Fibroblast of lung (primary cell): Measurements from ENCODE around the gene GPC6. TPM values are rescaled to one million over a fixed set of nuclear protein-coding genes. Genes with fewer than 3 reads are reported as not detected.

ENCODE experiments used
- DNase-seq, 2 donors: peaks; one replicate each; pipeline versions ENCODE4 v3.0.0 to v3.0.0-alpha.2; 2010; ENCODE audit warnings: low read depth in 2 of 2
- H2AFZ ChIP-seq: 2 replicates; pipeline ENCODE4 v1.5.1; 2012; ENCODE audit warnings: low read length, control low read depth, inconsistent platforms
- H3K27ac ChIP-seq: 2 replicates; pipeline ENCODE4 v1.5.1; 2011; ENCODE audit warnings: low read length, control low read depth; ENCODE audit not compliant: insufficient read depth
- H3K27me3 ChIP-seq: 2 replicates; pipeline ENCODE4 v1.5.1; 2011; ENCODE audit warnings: mild to moderate bottlenecking, low read length; ENCODE audit not compliant: control insufficient read depth, insufficient read depth
- H3K36me3 ChIP-seq: 2 replicates; pipeline ENCODE4 v1.5.1; 2011; ENCODE audit warnings: low read length; ENCODE audit not compliant: control insufficient read depth, insufficient read depth
- H3K4me1 ChIP-seq: 2 replicates; pipeline ENCODE4 v1.5.1; 2011; ENCODE audit warnings: low read length; ENCODE audit not compliant: control insufficient read depth, insufficient read depth; ENCODE audit errors: extremely low read depth
- H3K4me2 ChIP-seq: 2 replicates; pipeline ENCODE4 v1.5.1; 2011; ENCODE audit warnings: low read length, control low read depth; ENCODE audit not compliant: insufficient read depth; ENCODE audit errors: extremely low read depth
- H3K4me3 ChIP-seq, 4 experiments: fragments of 200-600 bp in 1 of 4; sonication (generic) in 1 of 4; replicated peaks in 1 of 4; 2 replicates each; pipeline ENCODE4 v1.5.1; 2011 to 2016; ENCODE audit warnings: low read length in 4 of 4, low read depth in 3 of 4, mild to moderate bottlenecking in 3 of 4, control low read depth in 2 of 4, inconsistent platforms in 1 of 4, mixed read lengths in 1 of 4; ENCODE audit not compliant: insufficient read depth in 1 of 4; ENCODE audit errors: control extremely low read depth in 1 of 4
- H3K79me2 ChIP-seq: 2 replicates; pipeline ENCODE4 v1.5.1; 2012; ENCODE audit warnings: mild to moderate bottlenecking, low read length, inconsistent platforms; ENCODE audit not compliant: control insufficient read depth, insufficient read depth
- H3K9ac ChIP-seq: 2 replicates; pipeline ENCODE4 v1.5.1; 2011; ENCODE audit warnings: mild to moderate bottlenecking, low read length, control low read depth; ENCODE audit not compliant: insufficient read depth
- H3K9me3 ChIP-seq: 2 replicates; pipeline ENCODE4 v1.5.1; 2012; ENCODE audit warnings: low read depth, low read length; ENCODE audit not compliant: control insufficient read depth, insufficient read depth
- H4K20me1 ChIP-seq: 2 replicates; pipeline ENCODE4 v1.5.1; 2011; ENCODE audit warnings: low read length; ENCODE audit not compliant: control insufficient read depth, insufficient read depth; ENCODE audit errors: extremely low read depth
- EZH2 ChIP-seq: IDR thresholded peaks from 2 replicates; pipeline ENCODE4 v1.5.1; 2012; ENCODE audit warnings: low read length, control low read depth, mild to moderate bottlenecking; ENCODE audit errors: missing control alignments
- polyA plus RNA-seq, 2 donors: library from polyadenylated mRNA; depleted of rRNA in 1 of 2; stranded (reverse) in 1 of 2; unstranded in 1 of 2; fragments of >200 nt; gene quantifications; 2 replicates each; pipeline ENCODE4 v1.2.1, GENCODE V29; 2011 to 2012; ENCODE audit warnings: missing spikeins in 1 of 2
- total RNA-seq: library from RNA; depleted of rRNA; stranded (reverse); fragments of >200 nt; gene quantifications from 2 replicates; pipeline ENCODE4 v1.2.1, GENCODE V29; 2014
- TF ChIP-seq, protein P1 (sequence below), 2 donors: IDR thresholded peaks in 1 of 2; conservative IDR thresholded peaks in 1 of 2; 1 replicate in 1 of 2; 2 replicates in 1 of 2; pipeline ENCODE4 v1.5.1; 2011 to 2012; ENCODE audit warnings: low read length in 2 of 2, control low read depth in 1 of 2, inconsistent platforms in 1 of 2, low read depth in 1 of 2, mild to moderate bottlenecking in 1 of 2

Gene GPC6
- total and polyA plus RNA-seq, 2 donors (not counting 1 experiment from before 2014, with no cell fraction given) = 11.2 to 33.7 TPM

DNA sequence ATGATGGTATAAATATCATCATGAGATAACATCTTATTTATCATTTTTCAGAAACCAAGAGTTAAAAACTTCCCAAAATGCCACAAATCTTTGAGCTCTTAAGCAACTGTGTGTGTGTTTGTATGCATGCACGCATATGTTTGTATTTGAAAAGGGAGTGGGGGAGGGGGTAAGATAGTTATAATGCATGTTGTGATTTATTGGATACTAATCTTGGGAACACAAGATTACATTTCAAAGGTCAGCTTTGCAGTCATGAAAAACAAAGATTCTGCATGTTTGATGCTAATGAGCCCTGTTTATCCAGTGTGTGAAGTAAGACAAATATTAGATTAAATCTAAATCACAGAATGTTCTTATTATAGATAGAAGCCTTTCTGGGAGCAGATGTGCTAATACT lies 897.0 kb downstream of the GPC6 start:
- no peak overlapping the region for H3K4me3 ChIP-seq
- no peak overlapping the region for H3K9ac ChIP-seq
- H3K79me2 ChIP-seq = no peaks in the 10 kb centered on the region
- no peak overlapping the region for H3K4me2 ChIP-seq
- DNase-seq = no peak
- no peak for TF ChIP-seq EZH2
- TF ChIP-seq, protein P1, sequence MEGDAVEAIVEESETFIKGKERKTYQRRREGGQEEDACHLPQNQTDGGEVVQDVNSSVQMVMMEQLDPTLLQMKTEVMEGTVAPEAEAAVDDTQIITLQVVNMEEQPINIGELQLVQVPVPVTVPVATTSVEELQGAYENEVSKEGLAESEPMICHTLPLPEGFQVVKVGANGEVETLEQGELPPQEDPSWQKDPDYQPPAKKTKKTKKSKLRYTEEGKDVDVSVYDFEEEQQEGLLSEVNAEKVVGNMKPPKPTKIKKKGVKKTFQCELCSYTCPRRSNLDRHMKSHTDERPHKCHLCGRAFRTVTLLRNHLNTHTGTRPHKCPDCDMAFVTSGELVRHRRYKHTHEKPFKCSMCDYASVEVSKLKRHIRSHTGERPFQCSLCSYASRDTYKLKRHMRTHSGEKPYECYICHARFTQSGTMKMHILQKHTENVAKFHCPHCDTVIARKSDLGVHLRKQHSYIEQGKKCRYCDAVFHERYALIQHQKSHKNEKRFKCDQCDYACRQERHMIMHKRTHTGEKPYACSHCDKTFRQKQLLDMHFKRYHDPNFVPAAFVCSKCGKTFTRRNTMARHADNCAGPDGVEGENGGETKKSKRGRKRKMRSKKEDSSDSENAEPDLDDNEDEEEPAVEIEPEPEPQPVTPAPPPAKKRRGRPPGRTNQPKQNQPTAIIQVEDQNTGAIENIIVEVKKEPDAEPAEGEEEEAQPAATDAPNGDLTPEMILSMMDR (conservative IDR thresholded peaks at IDR 0.05 in 1 of 2, IDR thresholded peaks at IDR 0.05 in 1 of 2; ENCODE audit: low read depth in 1 of 2, low read length in 2 of 2) = no peak
- H3K36me3 ChIP-seq = no peaks in the 10 kb centered on the region
- H3K4me1 ChIP-seq = no peaks in the 10 kb centered on the region
- H3K9me3 ChIP-seq = no peaks in the 10 kb centered on the region
- H4K20me1 ChIP-seq = no peaks in the 10 kb centered on the region
- H3K27ac ChIP-seq = no peak overlapping the region
- no peak overlapping the region for H2AFZ ChIP-seq
- H3K27me3 ChIP-seq = no peaks in the 10 kb centered on the region

DNA sequence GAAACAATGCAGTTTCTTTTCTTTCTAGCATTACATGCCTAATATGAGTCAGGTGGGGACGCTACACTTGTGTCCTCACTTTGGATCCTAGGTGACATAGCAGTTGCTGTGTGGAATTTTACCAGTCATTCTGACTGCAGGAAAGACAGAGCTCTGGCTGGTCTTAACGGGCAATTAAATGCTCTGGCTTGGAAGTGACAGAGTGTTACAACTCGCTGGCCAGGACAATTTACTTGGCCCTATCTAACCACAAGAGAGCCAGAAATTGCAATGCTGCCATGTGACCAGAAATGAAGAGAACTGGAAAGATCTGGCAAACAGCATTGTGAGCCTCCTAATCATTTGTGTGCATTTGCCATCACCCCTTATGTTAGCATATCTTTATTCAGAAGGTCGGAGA lies 901.8 kb downstream of the GPC6 start:
- no peak overlapping the region for H3K4me3 ChIP-seq
- DNase-seq = peak in 1 of 2 donors; percentile 70
- H3K9ac ChIP-seq = no peak overlapping the region

DNA sequence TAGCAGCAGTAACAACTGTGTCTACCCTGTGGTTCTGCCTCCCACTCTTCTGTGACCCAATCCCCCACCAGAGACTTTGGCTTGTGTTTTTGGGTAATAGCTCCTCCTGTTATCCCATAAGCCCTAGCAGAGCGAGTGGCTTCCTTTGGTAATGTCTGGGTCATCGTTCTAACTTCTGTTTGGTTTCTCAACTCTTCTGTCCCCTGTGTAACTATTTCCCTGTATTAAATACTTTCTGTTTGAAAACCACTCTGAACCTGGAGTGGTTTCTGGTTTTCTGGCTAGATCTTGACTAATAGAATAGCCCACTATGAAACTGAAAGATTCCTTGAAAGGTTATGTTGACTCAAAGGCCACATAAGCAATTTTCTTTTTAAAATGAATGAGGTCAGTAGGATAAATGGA lies 902.9 kb downstream of the GPC6 start:
- Histone ChIP-seq H3K4me1 (no peaks in the 10 kb centered on the region), H3K9me3 (no peaks in the 10 kb centered on the region), H3K4me2 (no peak overlapping the region), H2AFZ (no peak overlapping the region), H3K36me3 (no peaks in the 10 kb centered on the region), H3K9ac (no peak overlapping the region), H3K4me3 (no peak overlapping the region), H4K20me1 (no peaks in the 10 kb centered on the region), H3K27ac (no peak overlapping the region), H3K79me2 (no peaks in the 10 kb centered on the region), H3K27me3 (no peaks in the 10 kb centered on the region)
- DNase-seq = peak; percentile 9 to 21
- TF ChIP-seq EZH2 = no peak

More for the DNA sequence above, 901.8 kb downstream of the GPC6 start:
- H3K4me1 ChIP-seq = no peaks in the 10 kb centered on the region
- no peaks in the 10 kb centered on the region for H4K20me1 ChIP-seq
- H3K27ac ChIP-seq = no peak overlapping the region
- H3K36me3 ChIP-seq = no peaks in the 10 kb centered on the region
- H2AFZ ChIP-seq = no peak overlapping the region
- H3K9me3 ChIP-seq = no peaks in the 10 kb centered on the region
- H3K79me2 ChIP-seq = no peaks in the 10 kb centered on the region
- TF ChIP-seq, protein P1 (conservative IDR thresholded peaks at IDR 0.05 in 1 of 2, IDR thresholded peaks at IDR 0.05 in 1 of 2; ENCODE audit: low read depth in 1 of 2, low read length in 2 of 2) = no peak
- TF ChIP-seq EZH2 = no peak
- no peaks in the 10 kb centered on the region for H3K27me3 ChIP-seq
- no peak overlapping the region for H3K4me2 ChIP-seq
